GM12878 (cell line): ENCODE results near the gene PRKG1.

Experiments used
- CHD2 ChIP-seq: IDR thresholded peaks from 2 replicates; pipeline ENCODE4 v1.6.1; 2011; ENCODE audit warnings: low read depth, low read length, improper control_type of control experiment, borderline replicate concordance
- CTCF ChIP-seq, 3 experiments: IDR thresholded peaks in 2 of 3; conservative IDR thresholded peaks in 1 of 3; 2 replicates each; pipeline ENCODE4 v1.5.1; 2011; ENCODE audit warnings: low read depth in 3 of 3, low read length in 3 of 3, mild to moderate bottlenecking in 3 of 3, control low read depth in 2 of 3, moderate library complexity in 2 of 3, inconsistent platforms in 1 of 3, mixed read lengths in 1 of 3; ENCODE audit not compliant: control insufficient read depth in 2 of 3, insufficient read depth in 1 of 3; ENCODE audit errors: extremely low read depth in 1 of 3
- HCFC1 ChIP-seq: fragments of 150-350 bp; IDR thresholded peaks from 2 replicates; pipeline ENCODE4 v1.6.1; 2014; ENCODE audit warnings: low read length
- HDAC2 ChIP-seq: fragments of 200-600 bp; sonication (generic); IDR thresholded peaks from 2 replicates; pipeline ENCODE4 v1.6.1; 2017
- KDM1A ChIP-seq: fragments of 200-600 bp; sonication (generic); IDR thresholded peaks from 2 replicates; pipeline ENCODE4 v1.6.1; 2016; ENCODE audit warnings: borderline replicate concordance
- PKNOX1 ChIP-seq: fragments of 450-650 bp; IDR thresholded peaks from 2 replicates; pipeline ENCODE4 v1.6.1; 2016; ENCODE audit warnings: mild to moderate bottlenecking
- SIN3A ChIP-seq: IDR thresholded peaks from 2 replicates; pipeline ENCODE4 v1.6.1; 2012; ENCODE audit warnings: low read depth, low read length, improper control_type of control experiment
- SIX5 ChIP-seq: IDR thresholded peaks from 2 replicates; pipeline ENCODE4 v1.6.1; 2011; ENCODE audit warnings: mild to moderate bottlenecking, low read depth, low read length, moderate library complexity; ENCODE audit not compliant: severe bottlenecking
- YY1 ChIP-seq: IDR thresholded peaks from 2 replicates; pipeline ENCODE4 v1.6.1; 2011; ENCODE audit warnings: low read depth, mild to moderate bottlenecking, low read length

GRCh38 chr10:52063159-52063558 lies 988.9 kb downstream of the PRKG1 start:
- TF ChIP-seq SIN3A = no peak
- no peak for TF ChIP-seq YY1
- no peak for TF ChIP-seq SIX5
- TF ChIP-seq PKNOX1 = no peak
- TF ChIP-seq CHD2 = no peak
- TF ChIP-seq HCFC1 = no peak
- no peak for TF ChIP-seq CTCF (IDR thresholded peaks at IDR 0.05 in 2 of 3, conservative IDR thresholded peaks at IDR 0.05 in 1 of 3; ENCODE audit: control insufficient read depth in 2 of 3, extremely low read depth in 1 of 3, insufficient read depth in 1 of 3, low read depth in 3 of 3, low read length in 3 of 3)
- TF ChIP-seq HDAC2 = no peak
- no peak for TF ChIP-seq KDM1A
